ENCODE measurements around the gene ANKS1B.

Gene ANKS1B

GRCh38 chr12:98895086-98895651, 1089.6 kb downstream of the ANKS1B start:
- in situ Hi-C loops (cut with MboI; ENCODE audit: low pct_unique_long_range_greater_than_20kb, low sequenced_read_pairs, unreplicated experiment) = no loop called here
- peak; percentile 15 for DNase-seq (ENCODE audit: low spot score)
- TF ChIP-seq CTCF (IDR thresholded peaks at IDR 0.05; ENCODE audit: extremely low read depth, insufficient read depth, missing control alignments) = no peak

- no peak for TF ChIP-seq CTCF (IDR thresholded peaks at IDR 0.05; ENCODE audit: extremely low read depth, insufficient read depth, missing control alignments)
- in situ Hi-C loops (cut with MboI; ENCODE audit: low pct_unique_long_range_greater_than_20kb, low sequenced_read_pairs, unreplicated experiment) = no loop called here
- peak; percentile 28 for DNase-seq (ENCODE audit: low spot score)
Measured at GRCh38 chr12:98894412-98895085, 1090.2 kb downstream of the ANKS1B start.

- in situ Hi-C loops (cut with MboI; ENCODE audit: low pct_unique_long_range_greater_than_20kb, low sequenced_read_pairs, unreplicated experiment) = no loop called here
- peak; percentile 14 for DNase-seq (ENCODE audit: low spot score)
- no peak for TF ChIP-seq CTCF (IDR thresholded peaks at IDR 0.05; ENCODE audit: extremely low read depth, insufficient read depth, missing control alignments)
Measured at GRCh38 chr12:98893675-98894411, 1090.9 kb downstream of the ANKS1B start.

GRCh38 chr12:98893126-98893674, 1091.5 kb downstream of the ANKS1B start:
- peak; percentile 18 for DNase-seq (ENCODE audit: low spot score)
- no peak for TF ChIP-seq CTCF (IDR thresholded peaks at IDR 0.05; ENCODE audit: extremely low read depth, insufficient read depth, missing control alignments)
- in situ Hi-C loops (cut with MboI; ENCODE audit: low pct_unique_long_range_greater_than_20kb, low sequenced_read_pairs, unreplicated experiment) = no loop called here

GRCh38 chr12:98885778-98886177, 1099.0 kb downstream of the ANKS1B start:
- no peak for DNase-seq (ENCODE audit: low spot score)
- TF ChIP-seq CTCF (IDR thresholded peaks at IDR 0.05; ENCODE audit: extremely low read depth, insufficient read depth, missing control alignments) = no peak
- in situ Hi-C loops (cut with MboI; ENCODE audit: low pct_unique_long_range_greater_than_20kb, low sequenced_read_pairs, unreplicated experiment) = no loop called here

GRCh38 chr12:98883231-98883630, 1101.5 kb downstream of the ANKS1B start:
- no peak for DNase-seq (ENCODE audit: low spot score)
- no peak for TF ChIP-seq CTCF (IDR thresholded peaks at IDR 0.05; ENCODE audit: extremely low read depth, insufficient read depth, missing control alignments)
- in situ Hi-C loops (cut with MboI; ENCODE audit: low pct_unique_long_range_greater_than_20kb, low sequenced_read_pairs, unreplicated experiment) = no loop called here

Measured in GM13977 (cell line).